Lung (tissue), 12 donors: ENCODE measurements around the gene RBFOX2. TPM values are rescaled to one million over a fixed set of nuclear protein-coding genes. Genes with fewer than 3 reads are reported as not detected.

Experiments
- ATAC-seq: fragments of 200-7000 bp; cut with Tn5 transposase; one replicate; pipeline ENCODE4 v1.9.1; 2020; ENCODE audit warnings: moderate number of reproducible peaks; ENCODE audit not compliant: insufficient read depth, low FRiP score
- DNase-seq, 3 donors: peaks; one replicate each; pipeline ENCODE4 v3.0.0-alpha.2; 2013 to 2017
- H3K27ac ChIP-seq, 2 donors: one replicate each; pipeline ENCODE4 v1.5.1; 2013; ENCODE audit warnings: mild to moderate bottlenecking in 2 of 2, moderate library complexity in 2 of 2, control low read depth in 1 of 2, inconsistent platforms in 1 of 2, low read depth in 1 of 2, low read length in 1 of 2
- H3K27me3 ChIP-seq, 3 donors: one replicate each; pipeline ENCODE4 v1.5.1; 2013; ENCODE audit warnings: low read length in 2 of 3; ENCODE audit not compliant: control insufficient read depth in 3 of 3, insufficient read depth in 3 of 3
- H3K36me3 ChIP-seq, 4 donors: one replicate each; pipeline ENCODE4 v1.5.1; 2013; ENCODE audit warnings: low read length in 4 of 4, mild to moderate bottlenecking in 1 of 4, moderate library complexity in 1 of 4; ENCODE audit not compliant: control insufficient read depth in 4 of 4, insufficient read depth in 4 of 4
- H3K4me1 ChIP-seq, 5 donors: one replicate each; pipeline ENCODE4 v1.5.1; 2013; ENCODE audit warnings: low read length in 5 of 5, mild to moderate bottlenecking in 2 of 5, moderate library complexity in 1 of 5; ENCODE audit not compliant: control insufficient read depth in 5 of 5, insufficient read depth in 5 of 5
- H3K4me3 ChIP-seq: one replicate; pipeline ENCODE4 v1.5.1; 2013; ENCODE audit warnings: mild to moderate bottlenecking, control low read depth, moderate library complexity
- H3K9ac ChIP-seq, 2 donors: one replicate each; pipeline ENCODE4 v1.5.1; 2013; ENCODE audit warnings: low read length in 2 of 2, control low read depth in 1 of 2; ENCODE audit not compliant: insufficient read depth in 1 of 2
- H3K9me3 ChIP-seq, 4 donors: one replicate each; pipeline ENCODE4 v1.5.1; 2013; ENCODE audit warnings: low read length in 3 of 4, mild to moderate bottlenecking in 1 of 4, moderate library complexity in 1 of 4; ENCODE audit not compliant: control insufficient read depth in 4 of 4, insufficient read depth in 3 of 4
- CTCF ChIP-seq: IDR thresholded peaks from 2 replicates; pipeline ENCODE4 v1.5.1; 2012; ENCODE audit warnings: mild to moderate bottlenecking; ENCODE audit errors: control extremely low read depth, extremely low read depth
- WGBS, 2 donors: extraction: QIAGEN DNeasy Blood & Tissue Kit; methylation state at CpG; one replicate each; pipeline ENCODE4 v1.1.7; 2013; 5-methylcytosine and 5-hydroxymethylcytosine counted together
- polyA plus RNA-seq, 2 donors: library from polyadenylated mRNA; stranded (reverse); fragments of 200-250 nt; gene quantifications; one replicate each; pipeline ENCODE4 v1.2.1, GENCODE V29; 2013
- total RNA-seq, 2 donors: library from RNA; depleted of rRNA in 1 of 2; stranded (reverse); fragments of >200 nt in 1 of 2; gene quantifications; one replicate each; pipeline ENCODE4 v1.2.1, GENCODE V29; 2014 to 2021
- donor health status: control.
- donor health status: control.
- donor health status: Bipolar disorder and iron deficiency.
- donor health status: healthy.
- donor health status: DM: yes; HTN: yes; CAD: no.

Gene RBFOX2
- total and polyA plus RNA-seq, 4 donors, result 16.5 to 195 (median 43.3) TPM

GRCh38 chr22:35732116-35732515 is 296.5 kb downstream of the RBFOX2 start:
- no peak for DNase-seq
- peaks cover 0 to 5% (median under 1%) of the 10 kb centered on the region in 4 donors for H3K36me3 ChIP-seq
- H3K9ac ChIP-seq, result no peak overlapping the region
- no peak for ATAC-seq
- no peak overlapping the region for H3K4me3 ChIP-seq
- H3K4me1 ChIP-seq, result peaks cover 0 to 9% (median 0%) of the 10 kb centered on the region in 5 donors
- no peaks in the 10 kb centered on the region for H3K27me3 ChIP-seq
- H3K9me3 ChIP-seq, result no peaks in the 10 kb centered on the region
- WGBS, 2 donors, result 93 to 99% methylated on average over 9 of the region's 9 CpGs
- H3K27ac ChIP-seq, result no peak overlapping the region
- TF ChIP-seq CTCF, result no peak

GRCh38 chr22:35731321-35731720 is 297.3 kb downstream of the RBFOX2 start:
- no peak for TF ChIP-seq CTCF
- Histone ChIP-seq H3K9ac (no peak overlapping the region), H3K27me3 (no peaks in the 10 kb centered on the region), H3K36me3 (peaks cover 0 to 5% (median 0%) of the 10 kb centered on the region in 4 donors), H3K9me3 (no peaks in the 10 kb centered on the region), H3K4me1 (peaks cover 0 to 9% (median 2%) of the 10 kb centered on the region in 5 donors), H3K4me3 (no peak overlapping the region), H3K27ac (no peak overlapping the region)
- no peak for ATAC-seq
- WGBS, 2 donors, result 79 to 80% methylated on average over 10 of the region's 10 CpGs
- no peak for DNase-seq

GRCh38 chr22:35729309-35729698 is 299.3 kb downstream of the RBFOX2 start:
- H3K9ac ChIP-seq, result no peak overlapping the region
- 93 to 98% methylated on average over 2 of the region's 2 CpGs for WGBS, 2 donors
- H3K4me3 ChIP-seq, result no peak overlapping the region
- H3K36me3 ChIP-seq, result no peaks in the 10 kb centered on the region
- no peak for DNase-seq
- H3K9me3 ChIP-seq, result no peaks in the 10 kb centered on the region
- H3K27ac ChIP-seq, result no peak overlapping the region
- ATAC-seq, result no peak
- no peaks in the 10 kb centered on the region for H3K27me3 ChIP-seq
- H3K4me1 ChIP-seq, result peaks cover 0 to 7% (median 4%) of the 10 kb centered on the region in 5 donors
- TF ChIP-seq CTCF, result no peak
